H1 (cell line): ENCODE measurements around the gene ZNFX1. TPM values are rescaled to one million over a fixed set of nuclear protein-coding genes. Genes with fewer than 3 reads are reported as not detected.

Experiments used
- CTCF ChIA-PET: fragments of 300-600 bp; sonication (Branson Sonifier 250); formaldehyde crosslinking; loops from one replicate; lab custom pipeline; 2021; ENCODE audit not compliant: partially characterized antibody; lab: Charles Lee
- POLR2A ChIA-PET: fragments of 300-600 bp; sonication (Branson Sonifier 250); formaldehyde crosslinking; loops from one replicate; lab custom pipeline; 2021; ENCODE audit warnings: inconsistent platforms; ENCODE audit not compliant: partially characterized antibody; lab: Charles Lee
- DNase-seq, 2 experiments: peaks; one replicate each; pipeline versions ENCODE4 v3.0.0 to v3.0.0-alpha.2; 2010 to 2022; ENCODE audit warnings: low spot score in 2 of 2, low read depth in 1 of 2, mixed read lengths in 1 of 2
- FAIRE-seq: peaks from 2 replicates; lab custom pipeline; 2011; peaks lifted over from hg19 to GRCh38; lab: Jason Lieb, UNC
- H2AFZ ChIP-seq: 2 replicates; pipeline ENCODE4 v1.8.1; 2012; ENCODE audit warnings: low read length, inconsistent platforms
- H2AK5ac ChIP-seq: 2 replicates; pipeline ENCODE4 v1.6.1; 2013; ENCODE audit warnings: low read depth, low read length
- H2BK120ac ChIP-seq: replicated peaks from 2 replicates; pipeline ENCODE3; 2013; ENCODE audit warnings: low read depth, low read length, inconsistent platforms
- H2BK12ac ChIP-seq: 2 replicates; pipeline ENCODE4 v1.6.1; 2013; ENCODE audit warnings: low read depth, low read length
- H2BK15ac ChIP-seq: 2 replicates; pipeline ENCODE4 v1.6.1; 2013; ENCODE audit warnings: low read length
- H2BK20ac ChIP-seq: 2 replicates; pipeline ENCODE4 v1.6.1; 2013; ENCODE audit warnings: low read length
- H2BK5ac ChIP-seq: 2 replicates; pipeline ENCODE4 v1.6.1; 2013; ENCODE audit warnings: low read depth, low read length
- H3K14ac ChIP-seq: 2 replicates; pipeline ENCODE4 v1.6.1; 2013; ENCODE audit warnings: inconsistent platforms; ENCODE audit not compliant: insufficient read length
- H3K18ac ChIP-seq: 2 replicates; pipeline ENCODE4 v1.6.1; 2013; ENCODE audit warnings: low read length; ENCODE audit errors: extremely low read depth
- H3K23ac ChIP-seq: 2 replicates; pipeline ENCODE4 v1.6.1; 2013; ENCODE audit warnings: inconsistent platforms; ENCODE audit not compliant: insufficient read length
- H3K23me2 ChIP-seq: 2 replicates; pipeline ENCODE4 v1.6.1; 2013; ENCODE audit warnings: low read depth, low read length
- H3K27ac ChIP-seq: 2 replicates; pipeline ENCODE4 v1.6.1; 2011; ENCODE audit warnings: low read depth, low read length, inconsistent platforms
- H3K27me3 ChIP-seq, 4 experiments: replicated peaks in 1 of 4; 1 replicate in 1 of 4; 2 replicates in 3 of 4; pipeline versions ENCODE4 v1.6.1 to v1.8.1; 2011 to 2013; ENCODE audit warnings: low read length in 3 of 4, mild to moderate bottlenecking in 3 of 4, inconsistent platforms in 2 of 4, mixed read lengths in 2 of 4, moderate library complexity in 1 of 4; ENCODE audit not compliant: control insufficient read depth in 3 of 4, insufficient read depth in 3 of 4; ENCODE audit errors: extremely low read depth in 1 of 4
- H3K36me3 ChIP-seq, 4 experiments: 2 replicates each; pipeline versions ENCODE4 v1.6.1 to v1.8.1; 2011 to 2013; ENCODE audit warnings: mild to moderate bottlenecking in 4 of 4, low read length in 3 of 4, moderate library complexity in 2 of 4, control low read depth in 1 of 4, inconsistent platforms in 1 of 4; ENCODE audit not compliant: insufficient read depth in 4 of 4, control insufficient read depth in 2 of 4
- H3K4ac ChIP-seq: replicated peaks from 2 replicates; pipeline ENCODE3; 2013; ENCODE audit warnings: low read length, low read depth, mixed read lengths, inconsistent platforms; ENCODE audit not compliant: insufficient read length
- H3K4me1 ChIP-seq, 4 experiments: replicated peaks in 1 of 4; 1 replicate in 1 of 4; 2 replicates in 3 of 4; pipeline versions ENCODE4 v1.6.1 to v1.8.1; 2011 to 2013; ENCODE audit warnings: low read length in 3 of 4, inconsistent platforms in 2 of 4, mixed read lengths in 1 of 4; ENCODE audit not compliant: insufficient read depth in 4 of 4, control insufficient read depth in 3 of 4
- H3K4me2 ChIP-seq, 2 experiments: 2 replicates each; pipeline versions ENCODE4 v1.6.1 to v1.8.1; 2011 to 2013; ENCODE audit warnings: low read depth in 2 of 2, low read length in 2 of 2, control low read depth in 1 of 2, inconsistent platforms in 1 of 2, mild to moderate bottlenecking in 1 of 2; ENCODE audit not compliant: insufficient read depth in 1 of 2
- H3K4me3 ChIP-seq, 4 experiments: fragments of 200-600, 300-600 bp in 1 of 4; sonication (generic), shearing (Covaris generic), sonication (Bioruptor Twin) in 1 of 4; 2 replicates each; pipeline versions ENCODE4 v1.5.1 to v1.8.1; 2011 to 2016; ENCODE audit warnings: low read length in 4 of 4, low read depth in 3 of 4, control low read depth in 2 of 4, inconsistent platforms in 2 of 4, mild to moderate bottlenecking in 2 of 4, mixed read lengths in 1 of 4, moderate library complexity in 1 of 4; ENCODE audit not compliant: insufficient read depth in 2 of 4; ENCODE audit errors: extremely low read depth in 1 of 4
- H3K56ac ChIP-seq: replicated peaks from 2 replicates; pipeline ENCODE3; 2013; ENCODE audit warnings: low read depth, mild to moderate bottlenecking, mixed read lengths, low read length, inconsistent platforms; ENCODE audit not compliant: insufficient read length
- H3K79me1 ChIP-seq: 2 replicates; pipeline ENCODE4 v1.6.1; 2013; ENCODE audit warnings: low read depth, low read length, control low read depth
- H3K79me2 ChIP-seq, 2 experiments: 2 replicates each; pipeline versions ENCODE4 v1.6.1 to v1.8.1; 2012 to 2013; ENCODE audit warnings: low read length in 2 of 2, mild to moderate bottlenecking in 2 of 2, inconsistent platforms in 1 of 2; ENCODE audit not compliant: insufficient read depth in 2 of 2, control insufficient read depth in 1 of 2
- H3K9ac ChIP-seq, 4 experiments: replicated peaks in 1 of 4; 1 replicate in 1 of 4; 2 replicates in 3 of 4; pipeline versions ENCODE4 v1.6.1 to v1.8.1; 2011 to 2013; ENCODE audit warnings: low read depth in 3 of 4, low read length in 3 of 4, control low read depth in 2 of 4, mild to moderate bottlenecking in 2 of 4, moderate library complexity in 2 of 4, inconsistent platforms in 1 of 4; ENCODE audit errors: extremely low read depth in 1 of 4
- H3K9me3 ChIP-seq, 2 experiments: 2 replicates each; pipeline versions ENCODE4 v1.6.1 to v1.8.1; 2012 to 2013; ENCODE audit warnings: mild to moderate bottlenecking in 2 of 2, moderate library complexity in 2 of 2, control low read depth in 1 of 2, inconsistent platforms in 1 of 2, low read depth in 1 of 2, low read length in 1 of 2, mixed read lengths in 1 of 2; ENCODE audit not compliant: insufficient read depth in 2 of 2
- H4K20me1 ChIP-seq, 2 experiments: replicated peaks in 1 of 2; 2 replicates each; pipeline versions ENCODE3 to v1.8.1; 2011 to 2013; ENCODE audit warnings: inconsistent platforms in 2 of 2, low read length in 2 of 2, mild to moderate bottlenecking in 1 of 2; ENCODE audit not compliant: insufficient read depth in 2 of 2, control insufficient read depth in 1 of 2
- H4K5ac ChIP-seq: 2 replicates; pipeline ENCODE4 v1.6.1; 2013; ENCODE audit warnings: low read length, low read depth, mixed read lengths, inconsistent platforms; ENCODE audit not compliant: insufficient read length
- H4K8ac ChIP-seq: 2 replicates; pipeline ENCODE4 v1.8.0; 2013; ENCODE audit warnings: mild to moderate bottlenecking, moderate library complexity, low read length, inconsistent platforms; ENCODE audit not compliant: insufficient read depth; ENCODE audit errors: extremely low read depth
- H4K91ac ChIP-seq: replicated peaks from 2 replicates; pipeline ENCODE3; 2013; ENCODE audit warnings: low read length, mixed read lengths, inconsistent platforms; ENCODE audit not compliant: insufficient read length
- CEBPB ChIP-seq: IDR thresholded peaks from 2 replicates; pipeline ENCODE4 v1.6.1; 2012; ENCODE audit warnings: low read depth, low read length
- RBBP5 ChIP-seq: IDR thresholded peaks from 2 replicates; pipeline ENCODE4 v1.7.1; 2012; ENCODE audit warnings: low read depth, mild to moderate bottlenecking, inconsistent platforms, low read length, moderate library complexity, borderline replicate concordance
- YY1 ChIP-seq: IDR thresholded peaks from 2 replicates; pipeline ENCODE4 v1.6.1; 2011; ENCODE audit warnings: low read depth, mild to moderate bottlenecking, low read length
- WGBS, 2 experiments: shearing (Covaris generic) in 1 of 2; methylation state at CpG; one replicate each; pipeline versions ENCODE4 v1.1.6 to v1.1.7; 2013 to 2015; ENCODE audit warnings: low lambda C conversion rate in 2 of 2, mixed read lengths in 2 of 2, inconsistent platforms in 1 of 2, low coverage in 1 of 2, missing lambda C conversion rate in 1 of 2; ENCODE audit not compliant: insufficient replicate concordance in 2 of 2, insufficient coverage in 1 of 2, insufficient read length in 1 of 2; ENCODE audit errors: extremely low coverage in 1 of 2, missing lambda C conversion rate in 1 of 2; 5-methylcytosine and 5-hydroxymethylcytosine counted together
- polyA plus RNA-seq, 7 experiments: library from polyadenylated mRNA; depleted of rRNA in 3 of 7; stranded (reverse) in 5 of 7; unstranded in 2 of 7; fragments of >200 nt in 5 of 7; fragments of 200-250 nt in 2 of 7; gene quantifications; 1 replicate in 5 of 7; 2 replicates in 1 of 7; 4 replicates in 1 of 7; pipeline versions ENCODE4 v1.2.1 to v1.2.3, GENCODE V29; 2011 to 2013; ENCODE audit warnings: missing spikeins in 2 of 7, mixed read lengths in 2 of 7
- total RNA-seq: library from RNA; stranded (reverse); fragmentation: NEBNext Ultra II Directional; extraction: Animal tissue kit (Norgen Biotek cat#: 25700); gene quantifications from 2 replicates; pipeline ENCODE4 v1.2.1, GENCODE V29; 2021

ZNFX1 gene
- total and polyA plus RNA-seq, 2 of the 8 experiments (the other 6 are each of a cell fraction or from before 2014, with no cell fraction given) = 3.1 to 11.3 TPM

- Histone ChIP-seq H3K14ac (no peak overlapping the region), H3K4me1 (no peaks in the 10 kb centered on the region), H4K8ac (no peak overlapping the region), H3K9me3 (no peaks in the 10 kb centered on the region), H2AK5ac (no peak overlapping the region), H3K27ac (no peak overlapping the region), H2BK20ac (no peak overlapping the region), H2BK15ac (no peak overlapping the region), H3K27me3 (no peaks in the 10 kb centered on the region), H2BK120ac (no peak overlapping the region), H3K4me2 (no peak overlapping the region), H3K4me3 (no peak overlapping the region), H3K23me2 (no peaks in the 10 kb centered on the region), H2BK5ac (no peak overlapping the region), H3K79me1 (no peaks in the 10 kb centered on the region; the same call in 1 of the 2 replicates), H3K4ac (no peak overlapping the region), H3K79me2 (no peaks in the 10 kb centered on the region), H3K36me3 (peaks cover 37 to 70% (median 56%) of the 10 kb centered on the region in 4 experiments), H4K5ac (no peak overlapping the region), H4K20me1 (peaks cover 0 to 4% of the 10 kb centered on the region in 2 experiments), H2BK12ac (no peak overlapping the region), H3K56ac (no peak overlapping the region), H2AFZ (no peak overlapping the region), H3K23ac (no peak overlapping the region), H4K91ac (no peak overlapping the region), H3K18ac (no peak overlapping the region), H3K9ac (no peak overlapping the region)
- FAIRE-seq = no peak
- POLR2A ChIA-PET = interaction anchor here (0.6 to 2.2 kb wide), 2 partner anchors 10 to 12 kb away, joined by 3 to 7 read pairs; partner anchors contain the start of gene DDX27
- no peak for TF ChIP-seq RBBP5
- no peak for TF ChIP-seq YY1
- no peak for TF ChIP-seq CEBPB
- CTCF ChIA-PET = interaction anchor here (0.7 to 5.1 kb wide), 3 partner anchors 14 to 660 kb away, joined by 3 to 23 read pairs (median 4); no protein-coding TSS in a partner anchor
- no peak for DNase-seq
- WGBS, 2 experiments = 95% methylated on average over 7 of the region's 7 CpGs; no CpG with 5 or more reads in 1 of the 2 experiments
Measured at GRCh38 chr20:49231471-49231870, 46.4 kb downstream of the ZNFX1 start.
